Kidney (tissue), 14 donors: Measurements from ENCODE around the gene ST8SIA5. TPM values are rescaled to one million over a fixed set of nuclear protein-coding genes. Genes with fewer than 3 reads are reported as not detected.

Source experiments
- DNase-seq, 5 donors: peaks; one replicate each; pipeline ENCODE4 v3.0.0-alpha.2; 2013 to 2020
- FAIRE-seq: peaks from 2 replicates; lab custom pipeline; 2012; peaks lifted over from hg19 to GRCh38; lab: Jason Lieb, UNC
- H3K27ac ChIP-seq, 2 donors: one replicate each; pipeline ENCODE4 v1.7.0; 2013; ENCODE audit warnings: low read depth in 2 of 2, low read length in 2 of 2, inconsistent platforms in 1 of 2
- H3K27me3 ChIP-seq: one replicate; pipeline ENCODE4 v1.7.1; 2013; ENCODE audit warnings: low read length, inconsistent platforms; ENCODE audit not compliant: control insufficient read depth, insufficient read depth
- H3K36me3 ChIP-seq, 3 donors: one replicate each; pipeline versions ENCODE4 v1.7.0 to v1.7.1; 2013; ENCODE audit warnings: low read length in 3 of 3, control low read depth in 1 of 3, inconsistent platforms in 1 of 3; ENCODE audit not compliant: insufficient read depth in 3 of 3, control insufficient read depth in 2 of 3
- H3K4me1 ChIP-seq, 3 donors: one replicate each; pipeline versions ENCODE4 v1.7.0 to v1.7.1; 2013; ENCODE audit warnings: low read length in 3 of 3, inconsistent platforms in 1 of 3, low read depth in 1 of 3; ENCODE audit not compliant: control insufficient read depth in 2 of 3, insufficient read depth in 2 of 3
- H3K4me3 ChIP-seq, 3 donors: one replicate each; pipeline versions ENCODE4 v1.7.0 to v1.8.1; 2013; ENCODE audit warnings: low read length in 3 of 3, control low read depth in 1 of 3, inconsistent platforms in 1 of 3
- H3K9ac ChIP-seq, 3 donors: one replicate each; pipeline versions ENCODE4 v1.7.0 to v1.7.1; 2013; ENCODE audit warnings: low read length in 3 of 3, control low read depth in 1 of 3, inconsistent platforms in 1 of 3
- H3K9me3 ChIP-seq, 3 donors: one replicate each; pipeline versions ENCODE4 v1.7.0 to v1.7.1; 2013; ENCODE audit warnings: low read length in 3 of 3, control low read depth in 1 of 3, inconsistent platforms in 1 of 3; ENCODE audit not compliant: control insufficient read depth in 2 of 3, insufficient read depth in 1 of 3
- intact Hi-C: fragments of 100-400 bp; cut with DNase I; formaldehyde crosslinking; loops from one replicate; pipeline ENCODE4 v1.11.1; 2022
- polyA plus RNA-seq: library from polyadenylated mRNA; stranded (reverse); fragments of 350-450 nt; fragmentation: Illumina TruSeq; extraction: RNeasy Lipid Tissue Mini Kit (QIAGEN cat#74804); gene quantifications from one replicate; pipeline ENCODE4 v1.2.3, GENCODE V29; 2014; ENCODE audit warnings: low read depth, low replicate concordance; ENCODE audit not compliant: insufficient read depth
- total RNA-seq: library from RNA; stranded (reverse); fragmentation: NEBNext Ultra II Directional; extraction: Animal tissue kit (Norgen Biotek cat#: 25700); gene quantifications from one replicate; pipeline ENCODE4 v1.2.1, GENCODE V29; 2021
- TF ChIP-seq, protein P1 (sequence below): IDR thresholded peaks from 3 replicates; pipeline ENCODE4 v1.5.1; 2012; ENCODE audit warnings: mild to moderate bottlenecking, moderate library complexity, borderline replicate concordance; ENCODE audit not compliant: insufficient read depth; ENCODE audit errors: extremely low read depth
- donor health status: control.
- donor health status: control.
- donor health status: control.
- donor health status: control.
- donor health status: control.
- donor health status: DM: yes; HTN: yes; CAD: no.
- donor health status: Normal renal cell carcinoma (clear cell type).

The ST8SIA5 gene
- total and polyA plus RNA-seq, 2 donors from 2014 or later: 1.4 to 2.7 TPM

DNA sequence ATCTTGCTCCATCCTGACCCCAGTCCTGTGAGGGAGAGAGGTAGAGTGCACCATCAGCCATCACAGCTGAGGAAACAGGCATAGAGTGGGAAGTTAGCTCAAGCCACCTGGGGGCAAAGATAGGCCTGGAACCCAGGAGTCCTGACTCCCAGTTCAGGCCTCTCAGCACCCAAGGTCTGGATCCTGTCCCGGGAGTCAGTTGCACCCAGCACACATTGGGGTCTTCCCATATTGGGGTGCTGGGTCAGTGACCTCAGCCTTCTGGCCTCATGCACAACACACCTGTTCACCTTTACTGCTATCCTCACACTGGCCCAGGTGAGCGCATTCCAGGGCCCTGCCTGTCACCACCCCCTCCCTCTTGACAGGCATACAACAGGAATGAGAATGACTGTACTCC, 24.7 kb downstream of the ST8SIA5 start:
- intact Hi-C loops: no loop called here
- Histone ChIP-seq H3K36me3 (no peaks in the 10 kb centered on the region), H3K27me3 (no peaks in the 10 kb centered on the region), H3K9me3 (peaks cover 0 to 17% (median 0%) of the 10 kb centered on the region in 3 donors), H3K27ac (no peak overlapping the region), H3K4me3 (no peak overlapping the region), H3K4me1 (no peaks in the 10 kb centered on the region), H3K9ac (no peak overlapping the region)
- no peak for FAIRE-seq
- no peak for DNase-seq
- TF ChIP-seq, protein P1, sequence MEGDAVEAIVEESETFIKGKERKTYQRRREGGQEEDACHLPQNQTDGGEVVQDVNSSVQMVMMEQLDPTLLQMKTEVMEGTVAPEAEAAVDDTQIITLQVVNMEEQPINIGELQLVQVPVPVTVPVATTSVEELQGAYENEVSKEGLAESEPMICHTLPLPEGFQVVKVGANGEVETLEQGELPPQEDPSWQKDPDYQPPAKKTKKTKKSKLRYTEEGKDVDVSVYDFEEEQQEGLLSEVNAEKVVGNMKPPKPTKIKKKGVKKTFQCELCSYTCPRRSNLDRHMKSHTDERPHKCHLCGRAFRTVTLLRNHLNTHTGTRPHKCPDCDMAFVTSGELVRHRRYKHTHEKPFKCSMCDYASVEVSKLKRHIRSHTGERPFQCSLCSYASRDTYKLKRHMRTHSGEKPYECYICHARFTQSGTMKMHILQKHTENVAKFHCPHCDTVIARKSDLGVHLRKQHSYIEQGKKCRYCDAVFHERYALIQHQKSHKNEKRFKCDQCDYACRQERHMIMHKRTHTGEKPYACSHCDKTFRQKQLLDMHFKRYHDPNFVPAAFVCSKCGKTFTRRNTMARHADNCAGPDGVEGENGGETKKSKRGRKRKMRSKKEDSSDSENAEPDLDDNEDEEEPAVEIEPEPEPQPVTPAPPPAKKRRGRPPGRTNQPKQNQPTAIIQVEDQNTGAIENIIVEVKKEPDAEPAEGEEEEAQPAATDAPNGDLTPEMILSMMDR: no peak

DNA sequence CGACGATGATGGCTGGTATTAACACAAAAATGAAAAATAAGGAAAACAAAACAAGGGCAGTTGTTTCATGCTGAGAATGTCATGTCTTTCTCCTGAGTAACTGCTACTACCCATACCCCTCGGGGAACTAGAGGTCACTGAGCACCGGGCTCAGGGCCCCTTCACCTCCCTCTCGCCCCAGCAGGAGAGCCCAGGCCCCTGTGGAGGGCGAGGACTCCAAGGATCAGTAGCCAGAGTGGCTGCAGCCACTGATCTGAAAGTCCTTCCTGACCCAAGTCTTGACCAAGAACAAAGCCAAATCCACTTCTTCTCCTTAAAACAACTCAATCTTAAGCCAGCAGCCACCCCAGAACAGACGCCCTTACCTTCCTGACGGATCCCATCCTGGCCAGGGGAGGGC, 25.5 kb downstream of the ST8SIA5 start:
- Histone ChIP-seq H3K9ac (no peak overlapping the region), H3K4me1 (no peaks in the 10 kb centered on the region), H3K36me3 (no peaks in the 10 kb centered on the region), H3K27me3 (no peaks in the 10 kb centered on the region), H3K27ac (no peak overlapping the region), H3K9me3 (peaks cover 0 to 17% (median 0%) of the 10 kb centered on the region in 3 donors), H3K4me3 (no peak overlapping the region)
- DNase-seq (no peak), FAIRE-seq (no peak)
- intact Hi-C loops: no loop called here
- TF ChIP-seq, protein P1: no peak

DNA sequence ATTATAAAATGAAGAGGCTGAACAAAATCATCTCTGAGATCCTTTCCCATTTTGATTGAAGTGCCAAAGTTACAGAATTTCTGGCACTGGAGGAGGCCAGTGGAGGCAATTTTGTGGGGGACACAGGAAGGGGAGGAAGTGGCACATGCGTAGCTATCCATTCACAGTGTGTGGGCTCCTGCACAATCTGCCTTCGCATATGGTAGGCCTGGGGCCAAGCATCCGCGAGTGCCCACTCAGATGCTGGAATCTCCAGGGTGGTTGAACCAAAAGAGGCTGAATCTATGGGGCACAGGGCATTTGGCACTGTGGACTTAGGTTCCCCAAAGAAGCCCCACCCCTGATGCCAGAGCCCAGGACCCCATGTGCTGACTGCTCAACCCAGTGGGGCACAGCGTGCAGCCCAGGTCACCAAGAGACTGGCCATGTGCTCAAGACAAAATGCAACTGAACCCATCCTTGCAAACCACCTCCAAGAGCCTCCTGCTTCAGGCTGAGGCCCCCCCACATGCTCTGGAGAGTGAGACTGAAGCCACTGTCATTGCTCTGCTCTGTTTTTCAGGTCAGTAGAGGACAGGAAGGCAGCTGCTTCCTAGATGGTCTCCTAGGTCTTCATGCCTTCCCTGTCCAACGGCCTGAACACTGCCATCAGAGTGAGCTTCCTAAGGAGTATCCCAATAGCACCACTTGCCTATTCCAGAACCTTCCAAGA, 28.5 kb downstream of the ST8SIA5 start:
- FAIRE-seq (no peak), DNase-seq (no peak)
- intact Hi-C loops: no loop called here
- Histone ChIP-seq H3K4me1 (no peaks in the 10 kb centered on the region), H3K9ac (no peak overlapping the region), H3K4me3 (no peak overlapping the region), H3K36me3 (no peaks in the 10 kb centered on the region), H3K9me3 (peaks cover 0 to 17% (median 0%) of the 10 kb centered on the region in 3 donors), H3K27me3 (no peaks in the 10 kb centered on the region), H3K27ac (no peak overlapping the region)
- TF ChIP-seq, protein P1: no peak
